Measurements from ENCODE around the gene PKN2.

Gene PKN2

GRCh38 chr1:88683541-88684481, at the start of gene PKN2:
Gene PKN2, plus strand, starts transcription at chr1:88684273. Its CDS starts 308 bp downstream, at chr1:88684581.
- DNase-seq (ENCODE audit: low read depth, low spot score), result peak; percentile 95

- DNase-seq (ENCODE audit: low read depth, low spot score), result no peak
Measured at GRCh38 chr1:88634538-88634937, 49.5 kb upstream of the PKN2 start.

GRCh38 chr1:88640060-88640459, 44.0 kb upstream of the PKN2 start:
- no peak for DNase-seq (ENCODE audit: low read depth, low spot score)

GRCh38 chr1:88645886-88646285, 38.2 kb upstream of the PKN2 start:
- DNase-seq (ENCODE audit: low read depth, low spot score), result no peak

GRCh38 chr1:88646476-88647248, 37.4 kb upstream of the PKN2 start:
- DNase-seq (ENCODE audit: low read depth, low spot score), result no peak

GRCh38 chr1:88647249-88647645, 36.8 kb upstream of the PKN2 start:
- DNase-seq (ENCODE audit: low read depth, low spot score), result no peak

GRCh38 chr1:88647749-88648415, 36.2 kb upstream of the PKN2 start:
- no peak for DNase-seq (ENCODE audit: low read depth, low spot score)

- DNase-seq (ENCODE audit: low read depth, low spot score), result no peak
Measured at GRCh38 chr1:88648706-88649105, 35.4 kb upstream of the PKN2 start.

GRCh38 chr1:88649932-88650331, 34.1 kb upstream of the PKN2 start:
- no peak for DNase-seq (ENCODE audit: low read depth, low spot score)

GRCh38 chr1:88650676-88651418, 33.2 kb upstream of the PKN2 start:
- no peak for DNase-seq (ENCODE audit: low read depth, low spot score)

GRCh38 chr1:88655140-88655539, 28.9 kb upstream of the PKN2 start:
- DNase-seq (ENCODE audit: low read depth, low spot score), result no peak

GRCh38 chr1:88655685-88656299, 28.3 kb upstream of the PKN2 start:
- DNase-seq (ENCODE audit: low read depth, low spot score), result peak; percentile 6

- no peak for DNase-seq (ENCODE audit: low read depth, low spot score)
Measured at GRCh38 chr1:88658419-88658818, 25.7 kb upstream of the PKN2 start.

- no peak for DNase-seq (ENCODE audit: low read depth, low spot score)
Measured at GRCh38 chr1:88659552-88659951, 24.5 kb upstream of the PKN2 start.

- DNase-seq (ENCODE audit: low read depth, low spot score), result no peak
Measured at GRCh38 chr1:88661188-88661587, 22.9 kb upstream of the PKN2 start.

- DNase-seq (ENCODE audit: low read depth, low spot score), result no peak
Measured at GRCh38 chr1:88661951-88662699, 21.9 kb upstream of the PKN2 start.

- DNase-seq (ENCODE audit: low read depth, low spot score), result no peak
Measured at GRCh38 chr1:88662723-88663122, 21.4 kb upstream of the PKN2 start.

GRCh38 chr1:88668405-88668804, 15.7 kb upstream of the PKN2 start:
- no peak for DNase-seq (ENCODE audit: low read depth, low spot score)

- no peak for DNase-seq (ENCODE audit: low read depth, low spot score)
Measured at GRCh38 chr1:88670462-88670861, 13.6 kb upstream of the PKN2 start.

- DNase-seq (ENCODE audit: low read depth, low spot score), result no peak
Measured at GRCh38 chr1:88673446-88673845, 10.6 kb upstream of the PKN2 start.
